A673 (cell line): ENCODE data around the gene SDHC.

Experiments used
- CTCF ChIP-seq: fragments of 300-800, 200-600 bp; sonication (generic); conservative IDR thresholded peaks from 2 replicates; pipeline ENCODE4 v1.5.1; 2017; ENCODE audit warnings: low read depth, mild to moderate bottlenecking, antibody characterized with exemption, low read length, moderate library complexity, mixed read lengths
- EZH2 ChIP-seq: fragments of 200-600 bp; sonication (generic); IDR thresholded peaks from 2 replicates; pipeline ENCODE4 v1.6.1; 2017; ENCODE audit warnings: borderline replicate concordance, low read depth, mild to moderate bottlenecking, mixed read lengths, antibody characterized with exemption, low read length; ENCODE audit not compliant: poor library complexity, severe bottlenecking

GRCh38 chr1:161299347-161299746 is 14.8 kb upstream of the SDHC start:
- no peak for TF ChIP-seq CTCF
- TF ChIP-seq EZH2 = no peak
